PFSK-1 (cell line): ENCODE results near the gene SPHK2.

ENCODE experiments used
- POLR2AphosphoS5 ChIP-seq: IDR thresholded peaks from 2 replicates; pipeline ENCODE4 v1.6.1; 2012; ENCODE audit warnings: low read depth, mild to moderate bottlenecking, control low read depth, low read length, moderate library complexity
- TAF1 ChIP-seq: IDR thresholded peaks from 2 replicates; pipeline ENCODE4 v1.6.1; 2012; ENCODE audit warnings: low read length, control low read depth, borderline replicate concordance; ENCODE audit not compliant: insufficient read depth
- TF ChIP-seq, protein P1 (sequence below), 2 experiments: IDR thresholded peaks; 2 replicates each; pipeline versions ENCODE4 v1.6.1 to v1.8.0; 2011 to 2012; ENCODE audit warnings: low read depth in 2 of 2, low read length in 2 of 2, control low read depth in 1 of 2, inconsistent platforms in 1 of 2, mild to moderate bottlenecking in 1 of 2, moderate library complexity in 1 of 2; ENCODE audit not compliant: insufficient read depth in 1 of 2

- TF ChIP-seq POLR2AphosphoS5, result no peak
- TF ChIP-seq TAF1, result no peak
- TF ChIP-seq, protein P1, sequence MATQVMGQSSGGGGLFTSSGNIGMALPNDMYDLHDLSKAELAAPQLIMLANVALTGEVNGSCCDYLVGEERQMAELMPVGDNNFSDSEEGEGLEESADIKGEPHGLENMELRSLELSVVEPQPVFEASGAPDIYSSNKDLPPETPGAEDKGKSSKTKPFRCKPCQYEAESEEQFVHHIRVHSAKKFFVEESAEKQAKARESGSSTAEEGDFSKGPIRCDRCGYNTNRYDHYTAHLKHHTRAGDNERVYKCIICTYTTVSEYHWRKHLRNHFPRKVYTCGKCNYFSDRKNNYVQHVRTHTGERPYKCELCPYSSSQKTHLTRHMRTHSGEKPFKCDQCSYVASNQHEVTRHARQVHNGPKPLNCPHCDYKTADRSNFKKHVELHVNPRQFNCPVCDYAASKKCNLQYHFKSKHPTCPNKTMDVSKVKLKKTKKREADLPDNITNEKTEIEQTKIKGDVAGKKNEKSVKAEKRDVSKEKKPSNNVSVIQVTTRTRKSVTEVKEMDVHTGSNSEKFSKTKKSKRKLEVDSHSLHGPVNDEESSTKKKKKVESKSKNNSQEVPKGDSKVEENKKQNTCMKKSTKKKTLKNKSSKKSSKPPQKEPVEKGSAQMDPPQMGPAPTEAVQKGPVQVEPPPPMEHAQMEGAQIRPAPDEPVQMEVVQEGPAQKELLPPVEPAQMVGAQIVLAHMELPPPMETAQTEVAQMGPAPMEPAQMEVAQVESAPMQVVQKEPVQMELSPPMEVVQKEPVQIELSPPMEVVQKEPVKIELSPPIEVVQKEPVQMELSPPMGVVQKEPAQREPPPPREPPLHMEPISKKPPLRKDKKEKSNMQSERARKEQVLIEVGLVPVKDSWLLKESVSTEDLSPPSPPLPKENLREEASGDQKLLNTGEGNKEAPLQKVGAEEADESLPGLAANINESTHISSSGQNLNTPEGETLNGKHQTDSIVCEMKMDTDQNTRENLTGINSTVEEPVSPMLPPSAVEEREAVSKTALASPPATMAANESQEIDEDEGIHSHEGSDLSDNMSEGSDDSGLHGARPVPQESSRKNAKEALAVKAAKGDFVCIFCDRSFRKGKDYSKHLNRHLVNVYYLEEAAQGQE (IDR thresholded peaks at IDR 0.05; ENCODE audit: insufficient read depth in 1 of 2, low read depth in 2 of 2, low read length in 2 of 2), result no peak
Observed at GRCh38 chr19:48603449-48603848, 15.9 kb upstream of the SPHK2 start.
